GM21717 (cell line): Measurements from ENCODE around the gene BLACAT1.
"Not testable (repeated sequence)": the region's sequence is repeated elsewhere in the genome, so short reads cannot be mapped to it uniquely, and the experiment has no call there.

Experiments
- ATAC-seq: cut with Tn5 transposase; IDR thresholded peaks from one replicate; pipeline ENCODE4 v1.9.1; 2021; ENCODE audit warnings: mild to moderate bottlenecking, moderate library complexity; ENCODE audit not compliant: unreplicated experiment

BLACAT1 gene

GRCh38 chr1:205421798-205422197 is 34.0 kb downstream of the BLACAT1 start, which contains the start of gene LEMD1:
Gene LEMD1 (minus strand): TSS chr1:205422056. CDS start chr1:205420536, 1,520 bp downstream.
- ATAC-seq: no peak

GRCh38 chr1:205420938-205421337 is 34.9 kb downstream of the BLACAT1 start:
- ATAC-seq: no peak

GRCh38 chr1:205417870-205418635 is 37.8 kb downstream of the BLACAT1 start:
- ATAC-seq: no peak

- no peak for ATAC-seq
These were observed 39.5 kb downstream of the BLACAT1 start for GRCh38 chr1:205416322-205416721.

- ATAC-seq: no peak
These were observed 45.1 kb downstream of the BLACAT1 start for GRCh38 chr1:205410581-205411298.

- no peak for ATAC-seq
These were observed 47.9 kb downstream of the BLACAT1 start for GRCh38 chr1:205407970-205408369.

- ATAC-seq: not testable (repeated sequence)
These were observed 49.6 kb downstream of the BLACAT1 start for GRCh38 chr1:205406252-205406651.
